H4 (cell line): ENCODE measurements around the gene ZDHHC18. TPM values are rescaled to one million over a fixed set of nuclear protein-coding genes. Genes with fewer than 3 reads are reported as not detected.

Experiments
- DNase-seq: peaks from one replicate; pipeline ENCODE4 v3.0.0-alpha.2; 2015; ENCODE audit warnings: low spot score
- total RNA-seq: library from RNA; depleted of rRNA; stranded (reverse); fragments of >200 nt; shearing (Covaris generic); gene quantifications from 2 replicates; pipeline ENCODE4 v1.2.3, GENCODE V29; 2014; rRNA removed

ZDHHC18 gene
- 13.8 and 15.9 TPM in 2 replicates for total RNA-seq

- no peak for DNase-seq
Observed at GRCh38 chr1:26826261-26827105, at the start of gene ZDHHC18. Gene ZDHHC18 (plus strand): TSS chr1:26826688. CDS start chr1:26826805, 117 bp downstream.

- DNase-seq = no peak
Observed at GRCh38 chr1:26779098-26779668, 47.3 kb upstream of the ZDHHC18 start.

DNA sequence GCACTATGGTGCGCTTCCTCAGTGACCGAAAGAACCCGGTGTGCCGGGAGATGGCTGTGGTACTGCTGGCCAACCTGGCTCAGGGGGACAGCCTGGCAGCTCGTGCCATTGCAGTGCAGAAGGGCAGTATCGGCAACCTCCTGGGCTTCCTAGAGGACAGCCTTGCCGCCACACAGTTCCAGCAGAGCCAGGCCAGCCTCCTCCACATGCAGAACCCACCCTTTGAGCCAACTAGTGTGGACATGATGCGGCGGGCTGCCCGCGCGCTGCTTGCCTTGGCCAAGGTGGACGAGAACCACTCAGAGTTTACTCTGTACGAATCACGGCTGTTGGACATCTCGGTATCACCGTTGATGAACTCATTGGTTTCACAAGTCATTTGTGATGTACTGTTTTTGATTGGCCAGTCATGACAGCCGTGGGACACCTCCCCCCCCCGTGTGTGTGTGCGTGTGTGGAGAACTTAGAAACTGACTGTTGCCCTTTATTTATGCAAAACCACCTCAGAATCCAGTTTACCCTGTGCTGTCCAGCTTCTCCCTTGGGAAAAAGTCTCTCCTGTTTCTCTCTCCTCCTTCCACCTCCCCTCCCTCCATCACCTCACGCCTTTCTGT lies 46.0 kb upstream of the ZDHHC18 start:
- DNase-seq = no peak

DNA sequence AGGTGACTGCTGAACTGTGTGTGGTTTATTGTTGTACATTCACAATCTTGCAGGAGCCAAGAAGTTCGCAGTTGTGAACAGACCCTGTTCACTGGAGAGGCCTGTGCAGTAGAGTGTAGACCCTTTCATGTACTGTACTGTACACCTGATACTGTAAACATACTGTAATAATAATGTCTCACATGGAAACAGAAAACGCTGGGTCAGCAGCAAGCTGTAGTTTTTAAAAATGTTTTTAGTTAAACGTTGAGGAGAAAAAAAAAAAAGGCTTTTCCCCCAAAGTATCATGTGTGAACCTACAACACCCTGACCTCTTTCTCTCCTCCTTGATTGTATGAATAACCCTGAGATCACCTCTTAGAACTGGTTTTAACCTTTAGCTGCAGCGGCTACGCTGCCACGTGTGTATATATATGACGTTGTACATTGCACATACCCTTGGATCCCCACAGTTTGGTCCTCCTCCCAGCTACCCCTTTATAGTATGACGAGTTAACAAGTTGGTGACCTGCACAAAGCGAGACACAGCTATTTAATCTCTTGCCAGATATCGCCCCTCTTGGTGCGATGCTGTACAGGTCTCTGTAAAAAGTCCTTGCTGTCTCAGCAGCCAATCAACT lies 45.2 kb upstream of the ZDHHC18 start:
- no peak for DNase-seq

DNA sequence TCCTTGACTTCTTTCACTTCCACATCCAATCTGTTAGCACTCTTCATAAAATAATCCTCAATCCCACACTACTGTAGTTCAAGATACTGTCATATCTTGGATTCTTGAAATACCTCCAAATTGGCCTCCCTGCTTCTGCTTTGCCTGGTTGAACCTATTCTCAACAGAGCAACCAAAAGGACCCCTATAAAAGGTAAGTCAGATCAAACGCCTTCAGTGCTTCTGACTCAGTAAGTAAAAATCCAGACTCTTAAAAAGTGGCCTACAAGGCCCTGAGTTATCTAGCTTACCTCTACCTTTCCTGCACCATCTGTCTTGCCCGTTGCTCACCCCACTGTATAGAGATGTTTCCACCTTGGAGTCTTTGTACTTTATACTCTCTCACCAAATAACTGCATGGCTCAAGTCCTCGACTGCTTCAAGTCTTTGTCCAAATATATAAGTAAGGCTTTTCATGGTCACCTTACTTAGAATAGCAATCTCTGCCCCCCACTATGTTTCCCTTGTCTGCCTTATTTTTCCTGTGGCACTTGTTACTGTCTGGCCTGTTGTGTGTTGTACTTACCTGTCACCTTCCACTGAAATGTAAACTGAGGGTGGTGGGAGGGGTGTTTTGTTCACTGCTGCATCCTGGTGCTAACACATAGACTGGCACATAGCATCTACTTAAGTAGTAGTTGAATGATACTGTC lies 43.8 kb upstream of the ZDHHC18 start:
- no peak for DNase-seq

GRCh38 chr1:26783646-26784022 lies 42.9 kb upstream of the ZDHHC18 start:
- no peak for DNase-seq

- DNase-seq = peak; percentile 44
Observed at GRCh38 chr1:26784023-26784871, 42.2 kb upstream of the ZDHHC18 start.

GRCh38 chr1:26784886-26785285 lies 41.6 kb upstream of the ZDHHC18 start:
- DNase-seq = no peak

DNA sequence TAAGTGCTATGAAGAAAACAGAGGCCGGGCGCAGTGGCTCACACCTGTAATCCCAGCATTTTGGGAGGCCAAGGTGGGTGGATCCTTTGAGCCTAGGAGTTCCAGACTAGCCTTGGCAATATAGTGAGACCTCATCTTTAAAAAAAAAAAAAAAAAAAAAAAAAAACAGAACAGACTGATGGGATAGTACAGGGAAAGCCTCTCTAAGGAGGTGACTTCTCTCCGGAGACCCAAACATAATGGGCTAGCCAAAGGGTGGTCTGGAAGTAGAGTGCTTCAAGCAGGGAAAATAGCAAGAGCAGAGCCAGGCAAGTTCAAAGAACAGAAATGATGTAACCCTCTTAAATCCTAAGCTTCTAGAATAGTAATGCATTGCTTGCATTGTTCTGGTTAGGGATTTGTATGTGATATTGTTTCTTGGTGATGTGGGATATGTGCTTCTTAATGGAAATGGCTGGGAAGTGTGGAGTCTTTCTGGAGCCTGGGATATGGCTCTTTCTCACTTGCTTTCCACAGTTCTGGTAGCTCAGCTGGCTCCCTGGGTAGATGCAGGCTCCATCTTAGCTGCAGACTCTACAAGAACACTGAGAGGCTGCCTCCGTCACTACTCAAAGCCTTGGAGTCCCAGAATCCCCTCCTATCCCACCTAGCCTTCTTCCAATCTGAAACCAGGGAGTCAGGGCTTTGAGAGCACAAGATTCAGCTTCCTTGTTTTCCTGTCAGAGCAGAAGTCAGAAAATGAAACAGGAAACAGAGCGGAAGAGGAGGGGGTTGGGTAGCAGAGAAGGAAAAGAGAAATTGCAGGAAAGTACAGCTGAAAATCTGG lies 40.7 kb upstream of the ZDHHC18 start:
- DNase-seq = no peak

- peak; percentile 42 for DNase-seq
Observed at GRCh38 chr1:26786437-26787380, 39.8 kb upstream of the ZDHHC18 start.

GRCh38 chr1:26787381-26787705 lies 39.1 kb upstream of the ZDHHC18 start:
- no peak for DNase-seq

DNA sequence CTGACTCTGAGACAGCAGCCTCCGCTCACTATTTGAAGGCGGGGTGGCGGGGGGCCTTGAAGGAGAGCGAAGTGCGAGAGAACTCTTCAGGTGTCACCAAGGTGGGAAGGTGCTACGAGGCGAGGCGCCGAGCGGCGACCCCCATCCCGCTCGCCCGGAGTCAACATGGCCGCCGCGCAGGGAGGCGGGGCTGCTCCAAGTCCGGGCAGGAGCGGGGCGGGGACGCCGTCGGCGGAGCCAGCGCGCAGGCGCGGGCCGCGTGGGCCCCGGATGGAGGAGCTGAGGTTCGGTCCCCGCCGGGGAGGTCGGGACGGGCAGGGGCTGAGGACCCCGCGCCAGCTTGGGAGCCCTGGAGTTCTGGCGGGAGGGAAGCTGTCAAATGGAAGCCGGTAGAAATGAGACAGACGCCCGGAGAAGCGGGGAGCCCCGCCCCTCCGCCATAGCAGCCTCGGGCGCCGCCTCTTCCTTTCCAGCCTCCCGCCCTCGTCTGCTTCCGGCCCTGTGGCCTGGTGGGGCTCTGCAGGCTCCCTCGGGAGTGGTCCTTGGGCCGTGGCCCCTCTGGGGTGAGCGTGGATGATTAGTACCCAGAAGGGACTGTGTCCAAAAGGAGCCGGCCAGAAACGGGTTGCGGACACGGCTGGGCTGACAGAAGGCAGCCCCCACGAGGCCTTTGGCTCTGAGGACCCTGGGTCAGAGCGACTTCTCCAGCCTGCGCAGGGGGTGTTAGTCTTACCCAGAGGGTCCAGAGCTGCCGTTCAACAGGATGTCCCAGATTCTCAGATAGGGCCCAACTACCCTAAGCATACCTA lies 38.6 kb upstream of the ZDHHC18 start, which contains the start of gene PIGV:
Gene PIGV (plus strand): TSS at position 245 of the 809 bp plus-strand sequence. CDS start 2,866 bp downstream, outside the sequence.
- peak; percentile 62 for DNase-seq

GRCh38 chr1:26788515-26788785 lies 38.0 kb upstream of the ZDHHC18 start:
- no peak for DNase-seq

- DNase-seq = peak; percentile 78
Observed at GRCh38 chr1:26788836-26789611, 37.5 kb upstream of the ZDHHC18 start.

GRCh38 chr1:26789612-26789865 lies 36.9 kb upstream of the ZDHHC18 start:
- DNase-seq = no peak

- no peak for DNase-seq
Observed at GRCh38 chr1:26789931-26790330, 36.6 kb upstream of the ZDHHC18 start.

GRCh38 chr1:26790551-26790953 lies 35.9 kb upstream of the ZDHHC18 start:
- no peak for DNase-seq

DNA sequence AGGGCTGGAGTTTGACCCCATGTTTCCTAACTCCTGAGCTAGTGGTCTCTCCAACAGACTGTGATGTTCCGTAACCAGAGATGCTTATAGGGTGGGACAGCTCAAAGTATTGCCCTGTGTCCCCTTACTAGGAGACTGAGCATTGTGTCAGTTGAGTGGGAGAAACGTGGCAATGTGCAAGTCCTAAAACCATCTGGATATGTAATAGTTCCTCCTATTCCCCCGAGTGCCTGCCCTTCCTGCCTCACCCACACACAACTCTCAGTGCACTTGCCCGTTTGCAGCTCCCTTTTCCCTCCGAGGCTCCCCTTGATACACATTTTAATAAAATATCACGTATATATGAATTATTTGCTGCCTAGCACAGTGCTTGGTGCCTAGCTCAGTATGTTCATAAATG lies 35.3 kb upstream of the ZDHHC18 start:
- no peak for DNase-seq
